Stimulated activated naive CD8-positive, alpha-beta T cell treated with anti-CD3 and anti-CD28 coated beads, Interleukin-15, Interleukin-2, amounts not matched to agents 100 ng/mL and 50 ng/mL, for 24 hours (primary cell): ENCODE data around the gene PRRG1.

Experiments used
- H3K27ac Mint-ChIP-seq: one replicate; pipeline ENCODE4 v1.8.0; 2021; ENCODE audit warnings: mild to moderate bottlenecking, mixed read lengths
- H3K27me3 Mint-ChIP-seq: one replicate; pipeline ENCODE4 v1.8.0; 2021; ENCODE audit warnings: mixed read lengths
- H3K36me3 Mint-ChIP-seq: one replicate; pipeline ENCODE4 v1.8.0; 2021; ENCODE audit warnings: low read depth, mixed read lengths
- H3K4me1 Mint-ChIP-seq: one replicate; pipeline ENCODE4 v1.8.0; 2021; ENCODE audit warnings: low read depth, mixed read lengths
- H3K4me3 Mint-ChIP-seq: one replicate; pipeline ENCODE4 v1.8.0; 2021; ENCODE audit warnings: mild to moderate bottlenecking, mixed read lengths
- H3K9me3 Mint-ChIP-seq: one replicate; pipeline ENCODE4 v1.8.0; 2021; ENCODE audit warnings: mixed read lengths

Gene PRRG1

GRCh38 chrX:37353646-37354045 is 4.5 kb downstream of the PRRG1 start:
- H3K36me3 Mint-ChIP-seq, result no peaks in the 10 kb centered on the region
- H3K27ac Mint-ChIP-seq, result no peak overlapping the region
- peaks cover 13% of the 10 kb centered on the region for H3K27me3 Mint-ChIP-seq
- peaks cover 4% of the 10 kb centered on the region for H3K4me1 Mint-ChIP-seq
- no peaks in the 10 kb centered on the region for H3K9me3 Mint-ChIP-seq
- H3K4me3 Mint-ChIP-seq, result no peak overlapping the region

- H3K9me3 Mint-ChIP-seq, result no peaks in the 10 kb centered on the region
- H3K27me3 Mint-ChIP-seq, result no peaks in the 10 kb centered on the region
- no peak overlapping the region for H3K4me3 Mint-ChIP-seq
- H3K27ac Mint-ChIP-seq, result no peak overlapping the region
- no peaks in the 10 kb centered on the region for H3K36me3 Mint-ChIP-seq
- H3K4me1 Mint-ChIP-seq, result no peaks in the 10 kb centered on the region
Measured at GRCh38 chrX:37357436-37357835, 8.3 kb downstream of the PRRG1 start.

- H3K4me3 Mint-ChIP-seq, result no peak overlapping the region
- no peaks in the 10 kb centered on the region for H3K9me3 Mint-ChIP-seq
- H3K4me1 Mint-ChIP-seq, result no peaks in the 10 kb centered on the region
- H3K27ac Mint-ChIP-seq, result no peak overlapping the region
- no peaks in the 10 kb centered on the region for H3K27me3 Mint-ChIP-seq
- no peaks in the 10 kb centered on the region for H3K36me3 Mint-ChIP-seq
Measured at GRCh38 chrX:37361596-37361995, 12.4 kb downstream of the PRRG1 start.

GRCh38 chrX:37364666-37365065 is 15.5 kb downstream of the PRRG1 start:
- Mint-ChIP-seq H3K36me3 (no peaks in the 10 kb centered on the region), H3K27ac (no peak overlapping the region), H3K4me3 (no peak overlapping the region), H3K27me3 (no peaks in the 10 kb centered on the region), H3K9me3 (no peaks in the 10 kb centered on the region), H3K4me1 (no peaks in the 10 kb centered on the region)

- no peaks in the 10 kb centered on the region for H3K27me3 Mint-ChIP-seq
- H3K9me3 Mint-ChIP-seq, result no peaks in the 10 kb centered on the region
- no peaks in the 10 kb centered on the region for H3K36me3 Mint-ChIP-seq
- H3K27ac Mint-ChIP-seq, result no peak overlapping the region
- no peaks in the 10 kb centered on the region for H3K4me1 Mint-ChIP-seq
- no peak overlapping the region for H3K4me3 Mint-ChIP-seq
Measured at GRCh38 chrX:37367946-37368345, 18.8 kb downstream of the PRRG1 start.

GRCh38 chrX:37370499-37371141 is 21.5 kb downstream of the PRRG1 start:
- no peaks in the 10 kb centered on the region for H3K4me1 Mint-ChIP-seq
- no peaks in the 10 kb centered on the region for H3K9me3 Mint-ChIP-seq
- no peaks in the 10 kb centered on the region for H3K27me3 Mint-ChIP-seq
- no peak overlapping the region for H3K27ac Mint-ChIP-seq
- H3K4me3 Mint-ChIP-seq, result no peak overlapping the region
- no peaks in the 10 kb centered on the region for H3K36me3 Mint-ChIP-seq

- Mint-ChIP-seq H3K4me1 (no peaks in the 10 kb centered on the region), H3K27ac (no peak overlapping the region), H3K27me3 (no peaks in the 10 kb centered on the region), H3K9me3 (no peaks in the 10 kb centered on the region), H3K36me3 (no peaks in the 10 kb centered on the region), H3K4me3 (no peak overlapping the region)
Measured at GRCh38 chrX:37371578-37371991, 22.4 kb downstream of the PRRG1 start.

- H3K27me3 Mint-ChIP-seq, result no peaks in the 10 kb centered on the region
- no peaks in the 10 kb centered on the region for H3K9me3 Mint-ChIP-seq
- no peak overlapping the region for H3K4me3 Mint-ChIP-seq
Measured at GRCh38 chrX:37378404-37378803, 29.2 kb downstream of the PRRG1 start.

GRCh38 chrX:37378830-37379229 is 29.7 kb downstream of the PRRG1 start:
- Mint-ChIP-seq H3K36me3 (no peaks in the 10 kb centered on the region), H3K4me1 (no peaks in the 10 kb centered on the region), H3K27ac (no peak overlapping the region)

More at GRCh38 chrX:37378404-37378803, 29.2 kb downstream of the PRRG1 start:
- Mint-ChIP-seq H3K27ac (no peak overlapping the region), H3K36me3 (no peaks in the 10 kb centered on the region), H3K4me1 (no peaks in the 10 kb centered on the region)

GRCh38 chrX:37380256-37380655 is 31.1 kb downstream of the PRRG1 start:
- H3K4me3 Mint-ChIP-seq, result no peak overlapping the region
- no peaks in the 10 kb centered on the region for H3K27me3 Mint-ChIP-seq
- no peaks in the 10 kb centered on the region for H3K9me3 Mint-ChIP-seq
- no peak overlapping the region for H3K27ac Mint-ChIP-seq
- no peaks in the 10 kb centered on the region for H3K4me1 Mint-ChIP-seq
- no peaks in the 10 kb centered on the region for H3K36me3 Mint-ChIP-seq

More at GRCh38 chrX:37378830-37379229, 29.7 kb downstream of the PRRG1 start:
- no peaks in the 10 kb centered on the region for H3K27me3 Mint-ChIP-seq
- no peaks in the 10 kb centered on the region for H3K9me3 Mint-ChIP-seq
- no peak overlapping the region for H3K4me3 Mint-ChIP-seq

GRCh38 chrX:37380924-37381323 is 31.8 kb downstream of the PRRG1 start:
- Mint-ChIP-seq H3K9me3 (no peaks in the 10 kb centered on the region), H3K4me1 (no peaks in the 10 kb centered on the region), H3K27me3 (no peaks in the 10 kb centered on the region), H3K4me3 (no peak overlapping the region), H3K36me3 (no peaks in the 10 kb centered on the region), H3K27ac (no peak overlapping the region)

- Mint-ChIP-seq H3K27ac (no peak overlapping the region), H3K4me3 (no peak overlapping the region), H3K36me3 (no peaks in the 10 kb centered on the region), H3K4me1 (no peaks in the 10 kb centered on the region), H3K27me3 (no peaks in the 10 kb centered on the region), H3K9me3 (no peaks in the 10 kb centered on the region)
Measured at GRCh38 chrX:37383313-37383712, 34.1 kb downstream of the PRRG1 start.

GRCh38 chrX:37388413-37388812 is 39.2 kb downstream of the PRRG1 start:
- no peaks in the 10 kb centered on the region for H3K9me3 Mint-ChIP-seq
- H3K27ac Mint-ChIP-seq, result no peak overlapping the region
- no peaks in the 10 kb centered on the region for H3K27me3 Mint-ChIP-seq
- H3K4me1 Mint-ChIP-seq, result no peaks in the 10 kb centered on the region
- H3K36me3 Mint-ChIP-seq, result no peaks in the 10 kb centered on the region
- H3K4me3 Mint-ChIP-seq, result no peak overlapping the region

- H3K4me1 Mint-ChIP-seq, result no peaks in the 10 kb centered on the region
- H3K27me3 Mint-ChIP-seq, result peaks cover 5% of the 10 kb centered on the region
- no peaks in the 10 kb centered on the region for H3K36me3 Mint-ChIP-seq
- H3K4me3 Mint-ChIP-seq, result no peak overlapping the region
- no peaks in the 10 kb centered on the region for H3K9me3 Mint-ChIP-seq
- H3K27ac Mint-ChIP-seq, result no peak overlapping the region
Measured at GRCh38 chrX:37405956-37406355, 56.8 kb downstream of the PRRG1 start.

GRCh38 chrX:37407736-37408135 is 58.6 kb downstream of the PRRG1 start:
- no peaks in the 10 kb centered on the region for H3K36me3 Mint-ChIP-seq
- no peak overlapping the region for H3K27ac Mint-ChIP-seq
- H3K9me3 Mint-ChIP-seq, result no peaks in the 10 kb centered on the region
- no peak overlapping the region for H3K4me3 Mint-ChIP-seq
- H3K4me1 Mint-ChIP-seq, result no peaks in the 10 kb centered on the region
- H3K27me3 Mint-ChIP-seq, result peaks cover 5% of the 10 kb centered on the region

- Mint-ChIP-seq H3K4me3 (no peak overlapping the region), H3K36me3 (no peaks in the 10 kb centered on the region), H3K9me3 (no peaks in the 10 kb centered on the region), H3K4me1 (no peaks in the 10 kb centered on the region), H3K27ac (no peak overlapping the region), H3K27me3 (peaks cover 5% of the 10 kb centered on the region)
Measured at GRCh38 chrX:37409278-37409677, 60.1 kb downstream of the PRRG1 start.
